D341Med (cell line): ENCODE results near the gene IFRD1.
A peak's percentile ranks its signal among the peaks of the same experiment; 100 is the strongest.
"Not testable (repeated sequence)": the region's sequence is repeated elsewhere in the genome, so short reads cannot be mapped to it uniquely, and the experiment has no call there.

Experiments used
- DNase-seq: peaks from one replicate; pipeline ENCODE4 v3.0.0; 2012; ENCODE audit warnings: low spot score

IFRD1 gene

GRCh38 chr7:112444505-112444904 is 5.8 kb upstream of the IFRD1 start:
- no peak for DNase-seq

GRCh38 chr7:112446431-112446830 is 3.8 kb upstream of the IFRD1 start:
- DNase-seq = no peak

GRCh38 chr7:112447406-112447805 is 2.9 kb upstream of the IFRD1 start:
- DNase-seq = no peak

- DNase-seq = no peak
These were observed 1.9 kb upstream of the IFRD1 start for GRCh38 chr7:112448381-112448780.

- DNase-seq = no peak
These were observed 1.4 kb upstream of the IFRD1 start for GRCh38 chr7:112448891-112449290.

- no peak for DNase-seq
These were observed 907 bp upstream of the IFRD1 start for GRCh38 chr7:112449353-112449752.

- DNase-seq = peak; percentile 88
These were observed 824 bp downstream of the IFRD1 start for GRCh38 chr7:112450807-112451761.

GRCh38 chr7:112452102-112452888 is 2.0 kb downstream of the IFRD1 start:
- peak; percentile 33 for DNase-seq

GRCh38 chr7:112453505-112454171 is 3.4 kb downstream of the IFRD1 start:
- DNase-seq = no peak

- DNase-seq = not testable (repeated sequence)
These were observed 3.9 kb downstream of the IFRD1 start for GRCh38 chr7:112454191-112454590.

GRCh38 chr7:112459645-112460044 is 9.4 kb downstream of the IFRD1 start:
- no peak for DNase-seq

- no peak for DNase-seq
These were observed 12.0 kb downstream of the IFRD1 start for GRCh38 chr7:112462236-112462635.

GRCh38 chr7:112467867-112468266 is 17.6 kb downstream of the IFRD1 start:
- DNase-seq = no peak

GRCh38 chr7:112470194-112470593 is 19.9 kb downstream of the IFRD1 start:
- no peak for DNase-seq

- DNase-seq = no peak
These were observed 26.3 kb downstream of the IFRD1 start for GRCh38 chr7:112476390-112477052.

GRCh38 chr7:112481121-112481736 is 31.0 kb downstream of the IFRD1 start:
- DNase-seq = no peak

GRCh38 chr7:112481833-112482670 is 31.8 kb downstream of the IFRD1 start:
- no peak for DNase-seq

- DNase-seq = no peak
These were observed 34.5 kb downstream of the IFRD1 start for GRCh38 chr7:112484671-112485167.

GRCh38 chr7:112485766-112486165 is 35.5 kb downstream of the IFRD1 start:
- DNase-seq = no peak
